GM18951 (cell line): ENCODE data around the gene PAQR8.

Experiments used
- POLR2A ChIP-seq: IDR thresholded peaks from 4 replicates; pipeline ENCODE4 v1.6.1; 2011; ENCODE audit warnings: mild to moderate bottlenecking; ENCODE audit not compliant: insufficient read length, insufficient read depth; ENCODE audit errors: extremely low read depth
- in situ Hi-C: fragments of 300-500 bp; cut with MboI; formaldehyde crosslinking; loops from one replicate; pipeline ENCODE4 v1.12.0; 2022; ENCODE audit warnings: low sequenced_read_pairs, mixed read lengths, inconsistent platforms; ENCODE audit not compliant: unreplicated experiment

PAQR8 gene

GRCh38 chr6:52393780-52394179, 31.8 kb downstream of the PAQR8 start:
- in situ Hi-C loops: loop anchor here (25.0 kb wide), 1 partner anchor 231 kb away; no protein-coding TSS in a partner anchor
- no peak for TF ChIP-seq POLR2A

- in situ Hi-C loops: loop anchor here (25.0 kb wide), 1 partner anchor 232 kb away; no protein-coding TSS in a partner anchor
- no peak for TF ChIP-seq POLR2A
Measured at GRCh38 chr6:52394251-52394666, 32.3 kb downstream of the PAQR8 start.

- in situ Hi-C loops: loop anchor here (5.0 to 25.0 kb wide), 2 partner anchors 109 to 234 kb away; no protein-coding TSS in a partner anchor
- no peak for TF ChIP-seq POLR2A
Measured at GRCh38 chr6:52395969-52396368, 34.0 kb downstream of the PAQR8 start.

DNA sequence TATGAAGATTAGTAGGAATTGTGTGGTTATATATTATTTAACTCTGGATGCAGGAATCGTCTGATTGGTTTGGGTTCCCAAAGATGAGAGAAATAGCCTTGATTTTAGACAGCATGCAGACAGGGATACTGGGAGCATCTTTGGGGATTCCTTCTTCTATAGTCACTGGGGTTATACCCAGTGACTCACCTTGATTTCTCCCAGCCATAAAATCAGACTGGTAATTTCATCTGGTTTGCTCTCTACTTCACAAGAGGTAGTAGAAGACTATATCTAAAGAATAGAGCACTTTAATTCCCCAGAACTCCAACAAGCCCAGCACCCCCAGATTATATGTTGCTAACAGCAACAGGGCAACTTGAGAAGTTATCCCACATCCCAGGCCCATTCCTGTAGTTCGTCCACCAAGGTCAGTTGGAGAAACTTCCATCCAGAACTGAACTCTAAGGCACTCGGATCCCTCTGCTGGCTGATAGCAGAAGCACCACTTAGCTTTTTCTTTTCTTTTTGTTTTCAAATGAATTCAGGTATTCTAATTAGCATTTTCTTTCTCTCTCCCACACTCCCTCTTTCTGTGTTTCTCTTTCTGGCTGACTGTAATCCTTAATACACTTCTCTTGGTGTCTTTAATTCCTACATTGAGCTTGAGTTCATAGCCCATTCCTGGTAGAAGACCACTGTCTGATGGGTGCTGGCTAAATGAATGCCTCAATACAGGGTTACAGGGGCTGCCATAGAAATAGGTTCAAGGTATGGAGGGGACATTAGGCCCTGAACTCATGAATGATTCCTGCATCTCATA, 37.8 kb downstream of the PAQR8 start:
- in situ Hi-C loops: loop anchor here (5.0 to 25.0 kb wide), 2 partner anchors 112 to 237 kb away; no protein-coding TSS in a partner anchor

GRCh38 chr6:52400313-52401041, 38.5 kb downstream of the PAQR8 start:
- in situ Hi-C loops: no loop called here
- no peak for TF ChIP-seq POLR2A

More for the DNA sequence above, 37.8 kb downstream of the PAQR8 start:
- no peak for TF ChIP-seq POLR2A

DNA sequence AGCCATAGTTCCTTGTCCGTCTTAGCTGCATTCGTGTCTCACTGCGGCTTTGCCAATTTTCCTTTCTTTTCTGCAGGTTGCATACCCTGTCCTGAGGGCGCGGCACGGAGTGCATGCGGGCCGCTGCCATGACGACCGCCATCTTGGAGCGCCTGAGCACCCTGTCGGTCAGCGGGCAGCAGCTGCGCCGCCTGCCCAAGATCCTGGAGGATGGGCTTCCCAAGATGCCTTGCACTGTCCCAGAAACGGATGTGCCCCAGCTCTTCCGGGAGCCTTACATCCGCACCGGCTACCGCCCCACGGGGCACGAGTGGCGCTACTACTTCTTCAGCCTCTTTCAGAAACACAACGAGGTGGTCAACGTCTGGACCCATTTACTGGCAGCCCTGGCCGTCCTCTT, 41.1 kb downstream of the PAQR8 start:
- in situ Hi-C loops: no loop called here
- no peak for TF ChIP-seq POLR2A

DNA sequence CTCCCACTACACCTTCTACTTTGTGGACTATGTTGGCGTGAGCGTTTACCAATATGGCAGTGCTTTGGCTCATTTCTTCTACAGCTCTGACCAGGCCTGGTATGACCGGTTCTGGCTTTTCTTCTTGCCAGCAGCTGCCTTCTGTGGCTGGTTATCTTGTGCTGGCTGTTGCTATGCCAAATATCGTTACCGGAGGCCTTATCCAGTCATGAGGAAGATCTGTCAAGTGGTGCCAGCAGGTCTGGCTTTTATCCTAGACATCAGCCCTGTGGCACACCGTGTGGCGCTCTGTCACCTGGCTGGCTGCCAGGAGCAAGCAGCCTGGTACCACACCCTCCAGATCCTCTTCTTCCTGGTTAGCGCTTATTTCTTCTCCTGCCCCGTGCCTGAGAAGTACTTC, 41.7 kb downstream of the PAQR8 start:
- in situ Hi-C loops: no loop called here

DNA sequence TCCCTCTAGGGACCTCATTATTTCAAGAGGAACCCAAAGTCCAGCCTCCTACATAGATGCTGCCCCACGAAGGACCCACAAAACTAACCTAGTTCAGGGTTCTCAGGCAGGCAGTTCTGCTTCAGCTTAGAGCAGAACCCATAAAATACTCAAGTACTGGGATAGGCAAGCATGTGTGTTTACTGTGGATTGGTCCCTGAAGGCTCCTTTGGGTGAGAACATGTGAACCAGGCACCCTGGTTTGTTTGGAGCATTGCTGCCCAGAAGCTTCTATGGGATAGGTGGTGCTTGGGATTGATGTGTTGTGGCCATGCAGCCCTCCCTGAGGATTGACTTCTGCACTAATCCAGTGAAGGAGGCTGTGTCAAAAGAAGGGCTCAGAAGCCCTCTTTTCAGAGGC, 43.3 kb downstream of the PAQR8 start:
- in situ Hi-C loops: no loop called here
- no peak for TF ChIP-seq POLR2A

More for the DNA sequence above, 41.7 kb downstream of the PAQR8 start:
- TF ChIP-seq POLR2A: no peak

- TF ChIP-seq POLR2A: no peak
Measured at GRCh38 chr6:52407467-52407866, 45.5 kb downstream of the PAQR8 start.

GRCh38 chr6:52409499-52409898, 47.5 kb downstream of the PAQR8 start:
- TF ChIP-seq POLR2A: no peak
- in situ Hi-C loops: no loop called here

More at GRCh38 chr6:52407467-52407866, 45.5 kb downstream of the PAQR8 start:
- in situ Hi-C loops: no loop called here

GRCh38 chr6:52410979-52411378, 49.0 kb downstream of the PAQR8 start:
- in situ Hi-C loops: loop anchor here (10.0 kb wide), 1 partner anchor 184 kb away; no protein-coding TSS in a partner anchor

GRCh38 chr6:52411911-52412310, 50.0 kb downstream of the PAQR8 start:
- TF ChIP-seq POLR2A: no peak
- in situ Hi-C loops: loop anchor here (10.0 kb wide), 1 partner anchor 183 kb away; no protein-coding TSS in a partner anchor

More at GRCh38 chr6:52410979-52411378, 49.0 kb downstream of the PAQR8 start:
- TF ChIP-seq POLR2A: no peak

DNA sequence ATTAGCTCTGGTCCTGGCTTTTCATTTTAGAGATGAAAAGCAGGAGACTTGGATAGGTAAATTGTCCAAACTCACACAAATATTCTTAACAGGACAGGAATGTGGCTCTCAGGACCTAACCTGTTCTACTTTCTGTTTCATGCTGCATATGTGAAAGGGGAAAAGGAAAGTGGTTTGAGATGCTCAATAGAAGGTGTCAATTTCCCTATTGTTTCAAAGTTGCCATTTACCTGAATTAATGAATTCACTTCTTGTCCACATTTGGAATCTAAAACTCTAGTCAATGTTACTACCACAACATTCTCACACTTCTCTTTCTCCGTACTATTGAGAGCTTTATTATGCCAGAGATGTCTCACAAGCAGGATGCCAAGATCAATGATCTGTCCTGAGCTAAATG, 53.4 kb downstream of the PAQR8 start:
- in situ Hi-C loops: loop anchor here (5.0 to 10.0 kb wide), 3 partner anchors 82 to 252 kb away; no protein-coding TSS in a partner anchor
- no peak for TF ChIP-seq POLR2A
